Retinal pigment epithelial cell (primary cell): ENCODE data around the gene CTDSPL.

ENCODE experiments used
- DNase-seq: peaks from one replicate; pipeline ENCODE4 v3.0.0-alpha.2; 2010; ENCODE audit warnings: low read depth
- H3K4me3 ChIP-seq: 2 replicates; pipeline ENCODE4 v1.5.1; 2011; ENCODE audit warnings: mild to moderate bottlenecking, low read length, control low read depth, moderate library complexity
- TF ChIP-seq, protein P1 (sequence below): conservative IDR thresholded peaks from 2 replicates; pipeline ENCODE4 v1.5.1; 2011; ENCODE audit warnings: low read depth, low read length, control low read depth, inconsistent platforms

Gene CTDSPL

DNA sequence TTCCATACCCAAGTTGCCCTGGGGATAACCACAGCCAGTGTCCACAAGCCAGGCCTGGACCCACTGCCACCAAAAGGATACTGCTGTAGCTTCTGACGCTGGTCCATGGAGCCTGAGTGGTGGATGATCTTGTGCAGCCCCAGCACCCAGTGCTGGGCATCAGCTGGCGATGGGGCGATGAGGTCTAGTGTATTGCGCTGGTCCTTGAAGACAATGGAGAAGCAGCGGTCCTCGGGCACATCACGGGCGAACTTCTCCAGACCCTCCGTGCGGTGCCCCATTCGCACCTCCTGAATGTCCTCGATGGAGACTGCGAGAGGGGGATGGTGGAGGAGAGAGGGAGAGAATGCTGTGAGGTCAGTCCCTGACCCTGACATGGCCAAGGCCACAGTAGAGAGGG lies 154.7 kb downstream of the CTDSPL start:
- no peak overlapping the region for H3K4me3 ChIP-seq
- TF ChIP-seq, protein P1, sequence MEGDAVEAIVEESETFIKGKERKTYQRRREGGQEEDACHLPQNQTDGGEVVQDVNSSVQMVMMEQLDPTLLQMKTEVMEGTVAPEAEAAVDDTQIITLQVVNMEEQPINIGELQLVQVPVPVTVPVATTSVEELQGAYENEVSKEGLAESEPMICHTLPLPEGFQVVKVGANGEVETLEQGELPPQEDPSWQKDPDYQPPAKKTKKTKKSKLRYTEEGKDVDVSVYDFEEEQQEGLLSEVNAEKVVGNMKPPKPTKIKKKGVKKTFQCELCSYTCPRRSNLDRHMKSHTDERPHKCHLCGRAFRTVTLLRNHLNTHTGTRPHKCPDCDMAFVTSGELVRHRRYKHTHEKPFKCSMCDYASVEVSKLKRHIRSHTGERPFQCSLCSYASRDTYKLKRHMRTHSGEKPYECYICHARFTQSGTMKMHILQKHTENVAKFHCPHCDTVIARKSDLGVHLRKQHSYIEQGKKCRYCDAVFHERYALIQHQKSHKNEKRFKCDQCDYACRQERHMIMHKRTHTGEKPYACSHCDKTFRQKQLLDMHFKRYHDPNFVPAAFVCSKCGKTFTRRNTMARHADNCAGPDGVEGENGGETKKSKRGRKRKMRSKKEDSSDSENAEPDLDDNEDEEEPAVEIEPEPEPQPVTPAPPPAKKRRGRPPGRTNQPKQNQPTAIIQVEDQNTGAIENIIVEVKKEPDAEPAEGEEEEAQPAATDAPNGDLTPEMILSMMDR, result no peak
- DNase-seq, result no peak

DNA sequence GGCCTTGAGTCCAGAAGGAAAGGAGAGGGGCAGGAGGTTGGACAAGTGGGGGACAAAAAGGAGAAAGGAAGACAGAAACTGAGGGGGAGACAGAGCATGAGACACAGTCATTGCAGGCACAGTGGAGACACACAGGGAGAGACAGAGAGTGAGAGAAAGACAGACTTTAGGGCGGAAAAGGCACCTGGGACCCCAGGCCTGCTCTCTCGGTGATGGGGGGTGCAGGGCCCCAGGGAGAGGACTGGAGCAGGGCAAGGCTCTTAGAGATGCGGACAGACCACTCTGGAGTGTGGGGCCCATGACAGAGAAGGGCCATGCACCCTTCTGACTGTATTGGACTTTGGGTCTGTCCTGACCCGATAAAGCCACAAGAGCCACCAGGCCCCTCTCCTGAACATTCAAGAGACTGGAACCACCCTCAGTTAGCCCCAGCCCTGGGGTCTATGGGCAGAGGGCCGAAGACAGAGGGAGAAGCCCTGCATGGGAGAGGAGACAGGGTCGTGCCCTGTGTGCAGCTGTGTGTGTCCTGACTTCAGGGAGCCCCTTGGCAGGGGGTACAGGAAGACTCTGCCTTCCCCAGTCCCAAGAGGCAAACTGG lies 155.3 kb downstream of the CTDSPL start:
- TF ChIP-seq, protein P1, result no peak
- DNase-seq, result no peak
- no peak overlapping the region for H3K4me3 ChIP-seq

DNA sequence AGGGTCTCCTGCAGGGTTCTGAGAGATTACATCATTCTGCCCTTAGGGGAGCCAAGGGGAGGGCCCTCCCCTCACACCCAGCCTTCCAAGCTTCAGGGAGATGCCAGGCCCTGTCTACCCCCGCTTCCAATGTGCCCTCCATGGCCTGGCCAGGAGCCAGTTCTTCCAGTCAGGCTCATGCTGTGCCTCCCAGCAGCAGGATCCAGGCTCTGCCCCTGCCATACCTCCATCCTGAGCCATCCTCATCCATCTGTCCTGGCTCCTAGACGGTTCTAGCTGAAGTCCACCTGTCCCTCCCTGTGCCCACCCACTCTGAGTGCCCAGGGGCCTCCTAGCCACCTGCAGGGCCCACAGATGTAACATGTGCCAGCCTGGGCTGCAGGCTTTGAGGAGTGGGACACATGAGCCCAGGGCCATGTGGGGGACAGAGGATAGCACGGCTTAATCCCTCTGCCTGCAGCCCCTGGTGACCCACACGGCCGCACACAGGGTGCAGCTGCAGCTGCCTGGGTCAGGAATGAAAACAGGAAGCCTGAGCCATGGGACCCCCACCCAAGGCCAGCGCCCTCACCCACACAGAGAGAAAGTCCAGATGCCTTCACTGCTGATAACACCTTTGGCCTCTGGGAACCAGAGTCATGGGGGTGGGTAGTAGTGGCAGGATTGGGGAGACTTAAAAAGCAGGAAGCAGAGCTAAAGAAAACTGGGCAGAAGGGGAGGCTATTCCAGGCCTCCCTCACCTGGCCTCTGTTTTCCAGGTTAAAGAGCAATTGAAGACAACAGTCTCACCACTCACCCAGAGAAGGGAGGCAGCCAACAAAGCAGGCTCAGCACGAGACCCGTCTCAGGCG lies 156.0 kb downstream of the CTDSPL start:
- TF ChIP-seq, protein P1, result no peak
- DNase-seq, result no peak

DNA sequence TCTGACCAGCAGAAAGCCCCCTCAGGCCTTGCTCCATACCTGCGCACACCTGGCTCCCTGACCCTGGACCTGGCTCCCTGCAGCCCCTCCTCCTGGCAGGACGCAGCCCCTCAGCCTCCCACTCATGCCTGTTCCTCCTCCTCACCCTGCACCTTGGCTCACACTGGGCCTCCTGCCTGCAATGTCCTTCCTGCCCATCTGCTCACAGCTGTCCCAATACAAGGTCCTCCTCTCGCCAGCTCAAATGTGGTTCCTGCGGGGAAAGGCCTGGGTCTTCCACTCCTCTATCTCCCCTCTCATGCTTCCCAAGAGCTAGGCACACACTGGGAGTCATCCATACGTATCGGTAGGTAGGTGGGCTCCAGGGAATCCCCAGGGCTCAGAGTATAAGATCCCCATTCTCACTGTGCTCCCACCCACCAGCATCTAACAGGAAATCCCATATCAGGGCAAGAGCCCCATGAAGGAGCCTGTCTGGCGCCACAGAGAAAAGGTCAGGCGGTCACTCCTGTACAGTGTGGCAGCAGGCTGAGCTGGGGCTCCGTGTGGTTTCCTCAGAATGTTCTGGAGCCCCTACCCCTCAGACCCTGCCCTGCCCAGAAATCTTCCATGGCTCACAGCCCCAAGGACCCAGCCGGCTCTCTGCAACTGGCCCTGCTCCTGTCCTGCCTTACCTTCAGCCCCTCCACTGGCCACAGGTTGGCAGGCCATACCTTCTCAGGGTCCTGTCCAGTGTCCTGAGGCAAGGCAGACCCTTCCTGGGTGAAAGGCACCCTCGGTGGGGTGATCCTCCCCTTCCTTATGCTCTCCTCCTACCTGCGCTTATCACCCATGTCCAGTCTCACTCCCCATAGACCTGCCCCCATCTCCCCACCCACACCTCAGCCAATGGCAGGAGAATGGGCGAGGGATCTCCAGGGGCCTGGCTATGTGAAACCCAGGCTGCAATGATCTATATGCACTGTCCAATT lies 156.9 kb downstream of the CTDSPL start:
- no peak for DNase-seq
- H3K4me3 ChIP-seq, result no peak overlapping the region
- TF ChIP-seq, protein P1, result no peak

More for the DNA sequence above, 156.0 kb downstream of the CTDSPL start:
- no peak overlapping the region for H3K4me3 ChIP-seq

DNA sequence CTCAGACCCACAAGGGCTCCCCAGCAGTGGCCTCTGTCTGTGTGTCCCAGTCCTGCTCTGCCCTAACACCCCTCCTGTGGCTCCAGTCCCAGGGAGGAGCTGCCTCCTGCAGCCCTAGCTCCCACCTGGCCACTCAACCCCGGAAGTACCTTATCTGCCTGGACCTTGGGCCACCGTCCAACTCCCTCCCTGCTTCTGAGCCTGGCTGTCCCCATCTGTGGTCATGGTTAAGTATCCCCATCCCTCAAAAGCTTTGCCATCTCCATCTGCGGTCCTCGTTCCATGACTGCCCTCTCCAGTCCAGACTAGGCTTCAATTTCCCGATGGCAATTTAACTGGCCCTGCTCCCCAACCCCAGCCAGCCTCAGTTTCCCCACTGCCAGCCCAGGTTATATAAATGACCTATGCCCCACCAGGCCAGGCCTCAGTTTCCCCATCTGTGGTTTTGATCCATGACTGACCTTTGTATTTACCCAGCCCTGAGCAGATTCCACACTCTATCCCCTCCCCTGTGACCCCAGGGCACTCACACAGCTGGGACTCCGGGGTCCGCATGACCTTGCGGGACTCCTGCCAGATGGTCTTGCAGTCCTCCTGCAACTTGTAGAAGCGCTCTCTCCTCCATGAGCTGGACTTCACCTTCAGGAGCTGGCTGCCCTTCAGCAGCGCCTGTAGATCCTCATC lies 158.1 kb downstream of the CTDSPL start:
- H3K4me3 ChIP-seq, result no peak overlapping the region
- no peak for DNase-seq
- TF ChIP-seq, protein P1, result no peak

DNA sequence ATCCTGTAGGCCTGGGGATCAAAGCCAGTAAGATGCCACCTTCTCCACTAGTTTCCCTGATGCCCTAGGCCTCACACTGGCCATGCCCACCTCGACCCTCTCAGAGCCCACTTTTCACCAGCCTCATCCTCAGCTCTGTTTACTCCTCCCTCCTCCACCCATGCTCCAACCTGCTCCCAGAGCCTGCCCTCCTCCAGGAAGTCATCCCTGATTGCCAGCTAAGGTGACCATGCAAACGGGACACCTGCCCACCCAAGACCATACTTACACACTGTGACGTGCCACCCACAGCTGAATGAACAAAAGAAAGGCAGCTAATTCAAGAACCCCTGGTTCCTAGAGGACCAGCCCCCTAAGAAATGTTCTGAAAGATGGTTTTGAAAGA lies 158.7 kb downstream of the CTDSPL start:
- no peak for DNase-seq

More for the DNA sequence above, 158.7 kb downstream of the CTDSPL start:
- H3K4me3 ChIP-seq, result no peak overlapping the region
- TF ChIP-seq, protein P1, result no peak
